NCI-H146 treated with DMSO at 0.1 percent for 48 hours (cell line): Measurements from ENCODE around the gene KLF13.

Experiments used
- DNase-seq: peaks from one replicate; lab custom pipeline; 2025; ENCODE audit not compliant: unreplicated experiment; lab: John Stamatoyannopoulos, UW

The KLF13 gene

DNA sequence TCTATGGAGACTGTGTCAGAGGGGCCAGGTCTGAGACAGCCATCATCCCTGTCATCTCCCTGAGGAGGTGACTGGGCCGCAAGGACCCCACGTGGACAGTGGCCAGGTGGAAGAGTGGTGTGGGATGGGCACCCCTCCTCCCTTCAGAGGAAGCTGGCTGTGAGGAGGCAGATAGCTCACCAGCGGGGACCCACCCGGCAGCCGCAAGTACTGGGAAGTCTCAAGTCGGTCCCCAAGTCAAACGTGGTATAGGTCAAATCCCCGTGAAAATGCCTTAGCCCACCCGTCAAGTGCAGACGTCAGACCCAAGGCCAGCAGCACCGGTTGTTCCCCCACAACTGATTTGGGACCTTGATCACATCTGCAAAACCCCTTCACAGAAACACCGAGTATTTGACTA is 12.3 kb upstream of the KLF13 start:
- DNase-seq: no peak

DNA sequence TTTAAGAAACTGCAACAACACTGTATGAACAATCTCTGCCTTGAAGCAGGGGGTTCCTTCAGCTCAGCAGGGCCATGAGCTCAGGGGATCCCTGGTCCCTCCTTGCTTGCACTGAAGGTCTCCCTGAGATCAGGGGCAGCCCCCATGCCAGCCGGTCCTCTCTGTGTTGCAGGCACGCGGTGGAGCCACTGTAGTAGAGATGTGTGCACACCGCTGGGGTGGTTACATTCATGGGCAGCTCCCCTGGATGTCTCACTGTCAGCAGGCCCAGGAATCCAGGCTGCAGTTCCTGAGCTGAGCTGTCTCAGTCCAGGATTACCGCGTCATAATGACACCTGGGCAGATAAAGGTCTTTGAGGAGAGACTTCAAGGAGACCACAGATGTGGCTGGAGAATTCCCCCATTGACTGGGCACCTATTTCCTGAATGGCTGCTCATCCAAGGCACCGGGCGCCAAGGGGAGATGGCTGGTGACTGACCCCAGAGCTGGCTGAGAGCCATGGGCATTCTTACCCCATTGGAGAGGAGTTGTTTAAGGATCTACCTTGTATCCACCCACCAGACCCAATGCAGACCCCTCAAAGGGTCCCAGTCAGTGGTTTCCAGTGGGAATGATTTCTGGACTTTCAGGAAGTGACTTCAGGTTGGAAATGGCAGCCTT is 10.4 kb upstream of the KLF13 start:
- DNase-seq: no peak

DNA sequence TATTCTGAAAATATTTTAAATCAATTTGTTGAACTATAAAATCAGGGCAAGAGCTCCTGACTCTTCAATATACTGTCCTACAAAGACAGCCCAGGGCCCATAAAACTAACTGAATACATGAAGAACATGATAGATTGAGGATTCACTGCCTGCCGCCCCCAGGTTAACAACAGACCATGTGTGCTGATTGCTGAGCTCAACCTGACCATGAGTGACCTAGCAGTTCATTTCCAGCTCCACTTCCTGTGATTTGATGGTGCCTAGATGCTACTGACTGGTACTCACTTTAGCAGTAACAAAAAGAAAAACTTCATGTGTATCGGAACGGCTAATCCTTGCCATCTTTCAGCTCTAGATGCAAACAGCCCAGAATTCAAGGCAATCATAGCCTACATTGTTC is 9.6 kb upstream of the KLF13 start:
- DNase-seq: no peak

DNA sequence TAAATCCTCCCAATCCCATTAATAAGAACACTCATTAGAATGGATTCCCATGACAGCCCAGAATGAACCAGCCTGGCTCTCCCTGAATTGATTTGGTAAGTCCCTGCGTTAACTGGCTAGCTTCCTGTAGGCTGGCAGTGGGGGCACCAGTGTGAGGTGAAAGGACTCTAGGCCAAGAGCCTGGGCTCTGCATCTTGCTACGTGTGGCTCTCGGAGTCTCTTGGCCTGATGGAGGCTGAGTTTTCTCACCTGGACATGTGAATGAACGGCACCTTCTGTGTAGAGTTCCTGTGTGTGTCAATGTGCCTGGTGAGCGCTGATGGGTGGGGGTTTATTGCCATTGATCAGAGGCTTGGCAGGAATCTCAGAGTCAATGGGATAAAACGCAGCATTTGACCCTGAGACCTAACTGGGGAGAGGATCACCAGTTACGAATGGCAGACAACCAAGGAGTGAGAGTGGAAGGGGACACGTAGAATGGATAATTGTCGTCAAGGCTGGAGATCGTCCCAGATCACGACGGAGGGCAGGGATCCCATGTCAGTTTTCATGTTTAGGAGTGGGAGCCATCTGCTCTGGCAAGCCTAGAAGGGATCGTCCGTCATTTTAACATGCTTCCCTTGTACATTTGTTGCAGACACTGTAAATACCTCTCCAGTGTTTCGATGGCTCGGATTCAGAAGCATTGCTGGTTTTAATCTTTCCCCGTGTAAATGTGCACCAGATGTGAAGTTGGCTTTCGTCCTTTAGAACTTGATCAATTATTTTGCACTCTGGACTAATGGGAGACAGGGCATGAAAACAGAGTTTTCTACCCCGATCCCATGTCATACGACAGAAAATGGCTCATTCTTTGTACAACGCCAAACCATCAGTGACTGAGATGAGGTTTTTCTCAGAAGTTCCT is 9.0 kb upstream of the KLF13 start:
- DNase-seq: no peak

DNA sequence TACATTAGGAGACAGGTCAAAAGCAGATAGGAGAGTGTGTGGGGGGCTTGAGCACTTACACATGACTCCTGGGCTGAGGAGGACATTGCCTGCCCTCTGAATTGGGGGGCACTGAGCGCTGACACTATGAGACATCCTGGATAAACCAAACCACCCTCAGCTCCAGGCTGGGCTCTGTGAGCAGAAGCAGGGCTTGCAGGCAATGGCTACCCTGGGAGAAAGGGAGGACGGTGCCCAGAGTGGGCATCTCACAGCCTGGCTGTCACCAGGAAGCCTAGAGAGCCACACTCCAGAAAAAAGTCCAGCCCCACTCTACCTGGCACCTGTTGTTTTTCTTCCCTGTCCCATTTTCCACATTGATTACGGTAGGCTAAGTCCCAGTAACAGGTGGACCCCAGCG is 8.2 kb upstream of the KLF13 start:
- DNase-seq: no peak

DNA sequence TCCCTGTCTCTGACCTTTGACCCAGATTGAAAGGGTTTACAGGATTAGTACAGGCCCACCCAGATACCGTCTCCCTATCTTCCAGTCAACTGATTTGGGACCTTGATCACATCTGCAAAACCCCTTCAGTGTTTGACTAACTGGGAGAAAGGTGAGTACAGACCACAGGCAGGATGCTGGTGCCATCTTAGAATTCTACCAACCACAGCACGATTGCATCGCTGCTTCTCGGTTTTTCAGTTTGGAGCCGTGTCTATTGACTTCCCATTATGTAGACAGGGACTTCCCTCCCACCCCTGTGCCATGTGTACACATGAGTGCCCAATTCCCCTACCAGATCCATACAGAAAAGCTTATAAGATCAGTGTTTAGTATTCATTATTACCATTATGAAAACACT is 6.6 kb upstream of the KLF13 start:
- no peak for DNase-seq

DNA sequence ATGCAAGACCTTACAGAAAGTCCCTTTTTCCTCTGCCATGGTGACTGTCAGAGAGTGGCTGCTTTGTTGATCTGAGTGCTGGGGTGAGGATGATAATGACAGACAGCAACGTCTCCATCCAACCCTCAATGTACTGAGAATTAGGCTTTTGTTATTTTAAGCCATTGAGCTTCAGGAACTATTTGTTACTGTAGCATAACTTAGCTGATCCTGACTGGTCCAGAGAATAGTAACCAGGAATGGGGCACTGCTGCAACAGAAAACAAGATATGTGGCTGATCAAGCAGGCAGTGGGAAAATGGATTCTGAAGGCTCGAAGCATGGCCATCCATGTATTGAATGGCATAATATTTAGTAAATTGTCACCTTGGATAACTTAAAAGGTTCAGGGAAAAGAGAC is 5.2 kb upstream of the KLF13 start:
- DNase-seq: no peak

DNA sequence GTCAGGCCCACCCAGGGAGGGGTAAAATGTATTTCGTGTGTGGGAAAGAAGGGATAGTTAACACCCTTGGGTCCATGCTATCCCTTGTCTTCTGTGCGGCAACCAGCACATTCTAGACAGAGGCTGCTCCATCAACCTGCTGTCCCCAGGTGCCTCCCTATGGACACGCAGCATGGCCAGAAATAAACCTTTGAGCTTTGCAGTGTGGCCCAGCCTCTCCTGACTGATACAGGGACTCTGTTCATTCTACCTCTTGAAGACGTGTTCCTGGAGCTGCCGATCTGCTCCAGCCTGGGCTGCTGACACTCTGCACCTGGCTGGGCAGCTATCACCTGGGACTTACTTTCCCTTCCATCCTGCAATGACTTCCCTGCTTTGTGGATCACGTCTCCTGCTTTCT is 4.1 kb upstream of the KLF13 start:
- no peak for DNase-seq

DNA sequence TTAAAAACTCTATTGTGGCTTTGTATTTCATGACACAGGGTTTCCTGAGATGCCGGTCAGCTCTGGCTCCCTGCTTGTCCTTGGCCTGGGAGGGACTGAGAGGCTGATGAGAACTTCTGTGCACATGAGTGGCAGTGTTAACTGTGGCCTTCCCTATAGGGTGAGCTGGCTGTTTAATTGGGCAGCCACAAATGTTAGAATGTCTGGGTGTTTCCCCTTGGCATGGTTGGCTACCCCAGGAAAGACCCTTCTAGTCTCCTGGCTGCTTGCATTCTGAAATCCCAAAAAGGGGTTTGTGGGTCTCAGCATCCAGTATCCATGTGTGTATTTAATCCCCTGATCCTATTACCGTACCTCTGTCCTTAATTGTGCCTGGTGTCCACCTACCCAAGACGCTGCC is 3.0 kb upstream of the KLF13 start:
- DNase-seq: no peak

DNA sequence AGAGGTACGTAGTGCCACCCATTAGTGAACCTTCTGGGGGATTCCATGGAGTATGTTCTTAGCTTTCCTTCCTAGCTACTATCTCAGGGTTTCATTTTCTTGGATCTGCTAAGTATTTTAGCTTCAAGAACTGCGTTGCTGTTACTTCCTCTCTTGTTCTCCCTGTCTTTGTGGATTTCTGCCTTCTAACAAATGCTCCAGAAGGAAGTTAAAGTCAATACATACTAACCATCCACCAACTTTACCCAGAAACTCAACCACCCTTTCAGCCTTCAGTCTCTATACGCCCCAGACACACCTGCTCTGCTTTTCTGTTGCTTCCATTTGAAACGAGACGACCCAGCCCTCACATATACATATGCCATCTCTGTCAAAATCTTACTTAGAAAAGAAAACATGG is 2.4 kb upstream of the KLF13 start:
- no peak for DNase-seq

DNA sequence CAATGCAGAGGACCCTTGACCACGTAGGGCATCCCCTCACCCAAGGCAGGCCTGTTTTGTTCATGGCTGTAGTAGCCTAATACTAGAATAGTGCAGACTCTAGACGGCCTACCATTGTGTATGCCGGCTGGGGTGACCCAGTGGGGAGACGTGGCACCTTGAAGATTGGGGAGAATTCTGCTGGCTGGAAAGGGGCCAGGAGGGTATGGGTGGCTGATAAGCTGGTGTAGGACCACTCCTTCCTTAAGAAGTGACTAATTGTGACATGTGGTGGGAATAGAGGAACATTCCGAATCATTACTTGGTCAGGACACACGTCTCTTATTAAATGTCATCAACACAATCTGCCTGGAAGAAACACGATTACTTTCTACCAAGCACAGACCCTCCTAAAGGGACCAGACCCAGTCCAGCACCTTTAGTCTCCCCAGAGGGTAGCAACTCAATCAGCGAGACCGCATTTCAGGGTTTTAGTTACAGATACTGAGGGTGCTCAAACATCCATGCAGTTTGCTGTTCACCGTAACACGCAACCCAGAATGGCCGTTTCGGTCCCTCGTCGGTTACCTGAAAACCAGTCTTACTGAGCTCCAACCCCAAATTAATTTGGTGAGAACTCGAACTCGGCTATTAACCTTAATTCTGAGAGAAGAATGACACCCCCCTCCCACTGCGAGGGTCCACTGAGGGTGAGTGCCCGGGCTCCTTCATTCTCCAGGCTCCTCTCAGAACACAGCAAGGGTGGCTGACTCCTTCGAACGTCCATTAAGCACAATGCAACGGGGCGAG is 1.6 kb upstream of the KLF13 start:
- no peak for DNase-seq

DNA sequence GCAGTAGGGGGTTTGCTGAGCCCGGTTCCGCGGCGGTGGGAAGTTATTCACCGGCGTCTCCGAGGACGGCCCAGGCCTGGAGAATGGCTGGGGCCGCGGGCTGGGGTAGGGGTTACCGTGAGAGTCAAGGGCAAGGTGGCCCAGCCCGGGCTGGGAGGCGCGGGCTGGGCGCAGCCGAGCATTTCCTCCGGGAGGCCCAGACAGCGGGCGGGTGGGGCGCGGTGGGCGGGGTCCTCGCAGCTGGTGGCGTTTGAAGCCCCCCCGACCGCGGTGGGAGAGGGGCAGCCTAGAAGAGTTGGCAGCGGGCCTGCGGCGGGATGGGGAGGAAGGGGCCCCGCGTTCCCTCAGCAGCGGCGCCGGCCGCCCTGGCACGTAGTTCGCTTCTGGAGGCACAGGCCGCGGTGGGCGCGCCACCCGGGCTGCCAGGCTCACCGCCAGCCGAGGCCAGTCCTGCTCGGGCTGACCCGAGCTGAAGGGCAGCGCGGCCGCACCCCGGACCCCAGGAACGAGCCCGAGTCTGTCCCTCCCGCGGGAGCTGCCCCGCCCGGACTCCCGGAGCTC is 960 bp upstream of the KLF13 start:
- DNase-seq: no peak

DNA sequence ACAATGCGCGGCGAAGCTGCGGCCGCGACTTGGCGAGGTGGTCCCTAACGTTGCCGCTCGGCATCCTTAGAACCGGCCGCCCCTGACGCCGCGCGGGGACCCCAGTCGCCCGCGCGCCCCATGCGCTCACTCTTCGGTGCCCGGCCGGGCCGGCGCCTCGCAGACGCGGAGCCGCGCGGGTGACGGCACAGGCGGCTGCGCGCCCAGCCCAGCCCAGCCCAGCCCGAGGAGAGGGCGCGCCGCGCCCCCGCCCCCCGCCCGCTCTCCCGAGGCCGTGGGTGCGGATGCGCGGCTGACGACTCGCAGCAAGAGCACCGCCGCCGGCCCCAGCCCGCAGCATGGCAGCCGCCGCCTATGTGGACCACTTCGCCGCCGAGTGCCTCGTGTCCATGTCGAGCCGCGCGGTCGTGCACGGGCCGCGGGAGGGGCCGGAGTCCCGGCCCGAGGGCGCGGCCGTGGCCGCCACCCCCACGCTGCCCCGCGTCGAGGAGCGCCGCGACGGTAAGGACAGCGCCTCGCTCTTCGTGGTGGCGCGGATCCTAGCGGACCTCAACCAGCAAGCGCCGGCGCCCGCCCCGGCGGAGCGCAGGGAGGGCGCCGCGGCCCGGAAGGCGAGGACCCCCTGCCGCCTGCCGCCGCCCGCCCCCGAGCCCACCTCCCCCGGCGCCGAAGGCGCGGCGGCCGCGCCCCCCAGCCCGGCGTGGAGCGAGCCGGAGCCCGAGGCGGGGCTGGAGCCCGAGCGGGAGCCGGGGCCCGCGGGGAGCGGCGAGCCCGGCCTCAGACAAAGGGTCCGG is 437 bp downstream of the KLF13 start:
- peak; percentile 40 for DNase-seq

DNA sequence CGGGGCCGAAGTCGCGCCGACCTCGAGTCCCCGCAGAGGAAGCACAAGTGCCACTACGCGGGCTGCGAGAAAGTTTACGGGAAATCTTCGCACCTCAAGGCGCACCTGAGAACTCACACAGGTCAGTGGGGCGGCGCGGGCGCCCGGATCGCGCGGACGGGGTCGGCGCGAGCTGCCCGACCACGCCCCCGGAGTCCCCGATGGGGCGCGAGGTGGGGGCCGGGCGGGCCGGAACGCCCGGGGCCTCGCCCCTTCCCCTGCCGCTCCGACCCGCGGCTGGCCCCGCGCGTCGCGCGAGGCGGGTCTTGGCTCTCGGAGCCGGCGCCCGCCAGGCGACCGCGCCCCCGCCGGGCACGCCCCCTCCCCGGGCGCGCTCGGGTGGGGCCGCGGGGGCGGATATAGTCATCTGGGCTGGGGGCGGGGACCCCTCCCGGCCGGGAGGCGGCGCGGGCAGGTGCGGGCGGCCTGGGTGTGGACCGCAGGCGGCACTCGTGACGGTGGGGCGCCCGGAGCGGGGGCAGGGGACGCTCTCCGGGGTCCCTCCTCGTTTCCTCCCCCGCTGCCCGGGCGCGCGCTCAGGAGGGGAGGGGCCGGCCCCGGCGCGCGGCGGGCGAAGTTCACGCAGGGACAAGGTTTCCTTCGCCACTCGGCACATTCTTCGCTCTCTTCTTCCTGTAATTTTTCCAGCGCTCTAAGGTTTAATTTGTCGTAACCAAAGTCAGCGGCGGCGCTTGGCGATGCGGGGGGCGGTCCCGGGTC is 1.2 kb downstream of the KLF13 start:
- DNase-seq: peak; percentile 53

DNA sequence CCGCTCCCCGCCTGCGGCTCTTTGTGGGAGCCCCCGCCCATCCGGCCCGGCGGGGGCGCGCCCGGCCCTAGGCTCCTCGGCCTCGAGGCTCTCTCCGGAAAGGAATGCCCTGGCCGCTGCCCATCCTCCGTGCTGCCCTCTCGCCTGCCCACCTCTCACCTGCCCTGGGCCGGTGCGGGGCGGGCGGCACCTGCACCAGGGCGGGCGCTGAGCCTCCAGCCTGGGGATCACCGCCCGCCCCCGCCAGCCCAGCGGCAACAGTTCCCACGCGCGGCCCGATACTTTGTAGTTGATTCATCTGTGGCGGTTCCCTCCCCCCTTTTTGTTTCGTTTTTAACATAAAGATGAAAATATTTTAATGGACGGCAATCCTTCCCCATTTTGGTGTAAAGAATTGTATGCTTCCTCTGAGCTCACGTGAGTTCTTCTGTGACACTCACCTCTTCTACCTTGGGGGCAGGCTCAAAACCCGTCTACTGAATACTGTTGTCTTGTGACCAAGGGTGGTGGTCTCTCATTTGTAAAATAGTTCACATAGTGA is 1.9 kb downstream of the KLF13 start:
- no peak for DNase-seq

DNA sequence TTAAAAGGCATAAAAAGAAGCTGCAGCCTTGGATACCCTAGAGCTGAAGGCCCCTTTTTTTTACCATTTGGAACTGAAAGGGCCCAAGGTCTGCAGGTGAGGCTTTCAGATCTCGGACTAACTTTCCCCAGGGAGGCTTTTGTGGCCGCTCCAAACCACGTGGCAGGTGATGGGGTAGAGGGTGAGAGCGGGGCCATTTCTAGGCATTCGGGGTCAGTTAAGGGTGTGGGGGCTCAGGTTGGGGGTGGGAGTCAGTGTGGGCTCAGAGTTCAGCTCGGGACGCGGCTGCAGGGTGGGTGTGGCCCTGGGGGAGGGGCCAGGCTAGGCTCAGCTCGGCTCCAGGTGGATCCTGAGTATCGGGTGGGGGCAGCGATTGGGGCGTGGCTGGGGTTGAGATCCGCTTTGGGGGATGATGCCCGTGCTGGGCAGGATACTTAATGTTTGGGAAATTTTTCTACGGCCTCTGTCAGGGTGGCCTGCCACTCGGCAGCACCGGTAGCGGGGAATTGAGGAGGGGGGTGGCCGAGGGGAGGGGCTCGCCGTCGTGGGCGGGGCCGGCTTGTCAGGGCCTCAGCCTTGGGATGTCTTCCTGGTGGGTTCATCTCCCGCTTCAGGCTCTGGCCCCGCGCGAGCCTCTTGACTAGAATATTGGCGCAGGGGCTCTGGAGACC is 2.5 kb downstream of the KLF13 start:
- no peak for DNase-seq

DNA sequence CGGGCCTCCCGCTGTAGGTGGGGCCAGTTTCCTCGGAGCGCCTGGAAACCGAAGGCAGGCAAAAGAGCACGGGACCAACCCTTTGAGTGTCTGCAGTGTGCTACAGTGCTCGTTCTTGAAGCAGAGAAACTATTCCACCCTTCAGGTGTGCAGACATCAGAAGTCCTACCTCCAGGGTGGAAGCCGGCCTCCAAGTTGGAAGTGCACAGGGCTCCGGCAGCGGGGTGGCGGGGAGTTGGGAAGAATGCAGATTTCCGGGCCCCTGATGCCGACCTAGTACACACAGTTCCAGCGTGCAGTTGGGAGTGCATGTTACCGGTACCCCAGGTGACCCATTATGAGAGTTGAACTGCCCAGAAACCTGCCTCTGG is 3.0 kb downstream of the KLF13 start:
- no peak for DNase-seq

DNA sequence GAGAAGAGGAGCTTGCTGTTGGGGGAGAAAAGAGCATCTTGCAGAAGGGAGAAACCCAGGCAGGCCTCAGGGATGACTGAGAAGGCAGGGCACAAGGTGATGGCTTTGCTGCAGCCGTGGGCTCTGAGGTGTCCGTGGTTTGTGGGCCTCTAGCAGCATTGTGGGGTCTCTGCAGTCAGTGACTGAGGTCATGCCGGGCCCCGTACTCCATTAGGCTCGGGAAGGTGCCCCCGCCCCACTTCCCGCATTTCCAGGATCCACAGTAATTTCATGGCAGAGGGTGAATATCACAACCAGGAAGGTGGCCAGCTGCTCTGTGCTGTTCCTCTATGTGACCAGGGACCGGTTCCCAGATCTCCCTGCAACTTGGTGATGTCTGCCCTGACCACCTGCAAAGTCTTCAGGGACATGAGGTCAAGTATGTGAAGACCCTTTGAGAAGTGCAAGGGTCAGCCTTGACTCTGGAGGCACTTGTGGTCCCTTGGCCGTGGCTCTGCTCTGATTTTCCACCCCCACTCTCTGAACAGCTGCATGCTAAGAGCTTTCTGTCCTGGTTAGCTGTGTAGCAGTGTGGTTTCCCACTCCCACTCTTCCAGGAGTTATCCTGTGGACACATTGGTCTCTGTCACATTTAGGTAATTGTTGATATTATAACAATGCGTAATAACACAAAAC is 3.6 kb downstream of the KLF13 start:
- DNase-seq: no peak

DNA sequence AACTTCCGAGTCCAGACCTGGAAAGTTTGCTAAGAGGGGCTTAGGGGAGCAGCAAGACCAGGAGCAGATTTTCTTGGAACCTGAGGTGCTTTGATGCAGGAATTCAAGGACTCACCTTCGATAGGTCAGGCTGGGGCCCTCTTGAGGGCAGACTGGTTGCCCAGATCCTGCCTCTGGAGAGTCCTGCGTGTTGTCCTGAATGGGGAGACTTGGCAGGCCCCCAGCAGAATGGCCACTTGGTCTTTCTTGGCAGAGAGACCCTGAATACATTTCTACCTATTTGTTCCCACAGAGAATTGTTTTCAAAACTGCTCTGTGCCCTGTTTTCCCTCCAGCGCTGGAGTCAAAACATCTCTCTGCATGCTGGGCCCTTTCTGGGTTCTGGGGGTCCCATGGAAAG is 4.2 kb downstream of the KLF13 start:
- DNase-seq: no peak
